Loucy (cell line): ENCODE results near the gene INPP5K.

Experiments used
- H2AFZ ChIP-seq: fragments of 200-600 bp; sonication (generic); 2 replicates; pipeline ENCODE4 v1.6.0; 2016; ENCODE audit warnings: antibody characterized with exemption, mild to moderate bottlenecking, low read length, moderate library complexity
- H3F3A ChIP-seq: fragments of 200-600 bp; 2 replicates; pipeline ENCODE4 v1.6.0; 2016; ENCODE audit warnings: antibody characterized with exemption, low read depth, mild to moderate bottlenecking
- H3K27me3 ChIP-seq: fragments of 200-600 bp; sonication (generic); 2 replicates; pipeline ENCODE4 v1.6.1; 2014; ENCODE audit warnings: low read length, mild to moderate bottlenecking; ENCODE audit not compliant: insufficient read depth, poor library complexity, severe bottlenecking
- H3K36me3 ChIP-seq: fragments of 200-600 bp; sonication (generic); 2 replicates; pipeline ENCODE4 v1.6.1; 2016; ENCODE audit warnings: low read length; ENCODE audit not compliant: insufficient read depth
- H3K4me1 ChIP-seq: fragments of 200-600 bp; sonication (generic); 2 replicates; pipeline ENCODE4 v1.5.1; 2014; ENCODE audit warnings: low read length, mild to moderate bottlenecking; ENCODE audit not compliant: insufficient read depth, poor library complexity, severe bottlenecking
- H3K4me2 ChIP-seq: fragments of 200-600 bp; sonication (generic); 2 replicates; pipeline ENCODE4 v1.6.0; 2014; ENCODE audit warnings: antibody characterized with exemption, low read length, low read depth, mild to moderate bottlenecking; ENCODE audit not compliant: poor library complexity, severe bottlenecking
- H3K4me3 ChIP-seq: fragments of 200-600 bp; sonication (generic); 2 replicates; pipeline ENCODE4 v1.5.1; 2014; ENCODE audit warnings: low read length, mild to moderate bottlenecking, mixed read lengths; ENCODE audit not compliant: poor library complexity, severe bottlenecking
- H3K79me2 ChIP-seq: fragments of 200-600 bp; sonication (generic); 2 replicates; pipeline ENCODE4 v1.6.1; 2014; ENCODE audit warnings: low read length; ENCODE audit not compliant: insufficient read depth
- H3K9ac ChIP-seq: fragments of 200-600 bp; sonication (generic); 2 replicates; pipeline ENCODE4 v1.6.0; 2014; ENCODE audit warnings: mild to moderate bottlenecking, low read depth, low read length, moderate library complexity; ENCODE audit not compliant: poor library complexity, severe bottlenecking
- H3K9me2 ChIP-seq: fragments of 200-600 bp; sonication (generic); replicated peaks from 2 replicates; pipeline ENCODE4 v1.6.1; 2016; ENCODE audit warnings: low read depth, low read length, mixed read lengths
- H3K9me3 ChIP-seq: fragments of 200-600 bp; sonication (generic); 2 replicates; pipeline ENCODE4 v1.6.1; 2014; ENCODE audit warnings: mild to moderate bottlenecking, antibody characterized with exemption, low read length, low read depth; ENCODE audit not compliant: insufficient read depth
- H4K20me1 ChIP-seq: fragments of 200-600 bp; sonication (generic); 2 replicates; pipeline ENCODE4 v1.6.0; 2014; ENCODE audit warnings: antibody characterized with exemption, low read length, mild to moderate bottlenecking; ENCODE audit not compliant: insufficient read depth, poor library complexity, severe bottlenecking
- CTCF ChIP-seq: fragments of 200-600 bp; sonication (generic); conservative IDR thresholded peaks from 2 replicates; pipeline ENCODE4 v1.5.1; 2014; ENCODE audit warnings: mild to moderate bottlenecking, antibody characterized with exemption, low read length
- EZH2phosphoT487 ChIP-seq: fragments of 200-600 bp; IDR thresholded peaks from 2 replicates; pipeline ENCODE4 v1.6.1; 2018; ENCODE audit warnings: antibody characterized with exemption, mild to moderate bottlenecking, moderate library complexity, borderline replicate concordance

INPP5K gene

GRCh38 chr17:1470071-1470754 is 46.2 kb downstream of the INPP5K start:
- Histone ChIP-seq H3K4me3 (no peak overlapping the region), H2AFZ (no peak overlapping the region), H3K9me2 (no peaks in the 10 kb centered on the region), H3K4me1 (no peaks in the 10 kb centered on the region), H3K36me3 (no peaks in the 10 kb centered on the region), H3K27me3 (peaks cover 12% of the 10 kb centered on the region), H3K9me3 (no peaks in the 10 kb centered on the region), H3K9ac (no peak overlapping the region), H3F3A (no peaks in the 10 kb centered on the region), H3K79me2 (no peaks in the 10 kb centered on the region), H3K4me2 (no peak overlapping the region), H4K20me1 (peaks cover 6% of the 10 kb centered on the region)
- no peak for TF ChIP-seq EZH2phosphoT487
- TF ChIP-seq CTCF = no peak

- Histone ChIP-seq H3K27me3 (peaks cover 20% of the 10 kb centered on the region), H3K9me2 (no peaks in the 10 kb centered on the region), H3K79me2 (no peaks in the 10 kb centered on the region), H4K20me1 (peaks cover 7% of the 10 kb centered on the region), H3K4me2 (no peak overlapping the region), H3F3A (no peaks in the 10 kb centered on the region), H3K4me3 (no peak overlapping the region), H2AFZ (no peak overlapping the region), H3K9me3 (no peaks in the 10 kb centered on the region), H3K36me3 (no peaks in the 10 kb centered on the region), H3K9ac (no peak overlapping the region), H3K4me1 (no peaks in the 10 kb centered on the region)
- TF ChIP-seq EZH2phosphoT487 (no peak), CTCF (no peak)
Measured at GRCh38 chr17:1469231-1469852, 47.1 kb downstream of the INPP5K start.

GRCh38 chr17:1467898-1468492 is 48.4 kb downstream of the INPP5K start:
- Histone ChIP-seq H3K4me3 (no peak overlapping the region), H3K4me2 (no peak overlapping the region), H2AFZ (no peak overlapping the region), H3K9ac (no peak overlapping the region), H3K79me2 (no peaks in the 10 kb centered on the region), H3K27me3 (peaks cover 29% of the 10 kb centered on the region), H3K9me2 (no peaks in the 10 kb centered on the region), H4K20me1 (peaks cover 7% of the 10 kb centered on the region), H3K36me3 (no peaks in the 10 kb centered on the region), H3F3A (no peaks in the 10 kb centered on the region), H3K9me3 (no peaks in the 10 kb centered on the region), H3K4me1 (peaks cover 3% of the 10 kb centered on the region)
- TF ChIP-seq EZH2phosphoT487 = no peak
- TF ChIP-seq CTCF = no peak
